ENCODE data around the gene SORCS3.

Gene SORCS3

DNA sequence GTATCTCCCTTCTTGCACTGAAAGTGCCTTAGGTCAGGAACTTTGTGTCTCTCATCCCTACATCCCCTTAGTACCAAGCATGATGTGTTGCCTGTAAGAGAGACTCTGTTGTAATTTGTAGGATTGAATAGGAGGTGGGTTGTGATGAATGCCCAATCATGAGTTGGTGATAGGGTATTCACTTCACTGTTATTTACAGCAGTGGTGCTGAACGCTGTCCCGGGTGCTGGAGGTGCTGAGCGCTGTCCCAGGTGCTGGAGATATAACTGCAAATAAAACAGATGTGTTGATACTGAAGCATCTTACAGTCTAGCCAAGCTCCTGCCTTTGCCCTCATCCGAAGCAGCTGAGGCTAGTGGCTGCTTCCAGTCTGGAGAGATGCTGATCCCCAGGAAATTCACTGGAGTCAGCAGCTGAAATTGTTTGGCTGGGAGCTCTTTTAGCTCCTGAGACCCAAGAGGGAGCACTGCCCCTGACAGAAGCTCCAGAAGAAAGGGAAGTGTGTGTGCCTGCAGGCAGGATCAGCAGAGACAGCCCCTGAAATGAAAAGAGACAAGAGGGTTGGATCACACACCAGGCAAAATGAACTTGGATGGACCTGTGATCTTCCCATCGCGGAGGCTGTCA lies 183.4 kb downstream of the SORCS3 start:
- DNase-seq (ENCODE audit: low read depth, low spot score), result peak; percentile 47
- H3K4me3 ChIP-seq (ENCODE audit: low read depth, low read length), result no peak overlapping the region
- TF ChIP-seq, protein P1, sequence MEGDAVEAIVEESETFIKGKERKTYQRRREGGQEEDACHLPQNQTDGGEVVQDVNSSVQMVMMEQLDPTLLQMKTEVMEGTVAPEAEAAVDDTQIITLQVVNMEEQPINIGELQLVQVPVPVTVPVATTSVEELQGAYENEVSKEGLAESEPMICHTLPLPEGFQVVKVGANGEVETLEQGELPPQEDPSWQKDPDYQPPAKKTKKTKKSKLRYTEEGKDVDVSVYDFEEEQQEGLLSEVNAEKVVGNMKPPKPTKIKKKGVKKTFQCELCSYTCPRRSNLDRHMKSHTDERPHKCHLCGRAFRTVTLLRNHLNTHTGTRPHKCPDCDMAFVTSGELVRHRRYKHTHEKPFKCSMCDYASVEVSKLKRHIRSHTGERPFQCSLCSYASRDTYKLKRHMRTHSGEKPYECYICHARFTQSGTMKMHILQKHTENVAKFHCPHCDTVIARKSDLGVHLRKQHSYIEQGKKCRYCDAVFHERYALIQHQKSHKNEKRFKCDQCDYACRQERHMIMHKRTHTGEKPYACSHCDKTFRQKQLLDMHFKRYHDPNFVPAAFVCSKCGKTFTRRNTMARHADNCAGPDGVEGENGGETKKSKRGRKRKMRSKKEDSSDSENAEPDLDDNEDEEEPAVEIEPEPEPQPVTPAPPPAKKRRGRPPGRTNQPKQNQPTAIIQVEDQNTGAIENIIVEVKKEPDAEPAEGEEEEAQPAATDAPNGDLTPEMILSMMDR (IDR thresholded peaks at IDR 0.05; ENCODE audit: low read depth, low read length), result no peak
- in situ Hi-C loops (cut with HindIII; ENCODE audit: low sequenced_read_pairs), result no loop called here

DNA sequence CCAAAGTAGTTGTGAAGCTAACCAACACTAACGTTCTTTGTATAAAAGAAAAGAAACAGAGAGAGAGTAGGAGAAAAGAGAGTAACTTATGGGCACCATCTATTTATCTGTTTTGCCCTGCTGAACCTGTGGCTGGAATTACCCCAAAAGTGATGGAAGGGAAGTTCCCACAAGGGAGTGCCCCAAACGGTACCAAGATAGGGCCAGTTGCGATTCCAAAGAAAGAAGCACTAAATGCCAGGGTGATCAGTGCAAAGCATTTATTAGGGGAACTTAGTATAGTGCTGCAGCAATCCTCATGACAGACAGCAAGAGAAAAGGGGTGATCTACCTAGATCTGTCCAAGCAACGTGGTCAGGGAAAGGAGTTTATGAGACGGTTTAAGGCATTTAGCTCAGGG lies 190.2 kb downstream of the SORCS3 start:
- DNase-seq (ENCODE audit: low read depth, low spot score), result no peak
- no peak overlapping the region for H3K4me3 ChIP-seq (ENCODE audit: low read depth, low read length)
- TF ChIP-seq, protein P1 (IDR thresholded peaks at IDR 0.05; ENCODE audit: low read depth, low read length), result no peak
- in situ Hi-C loops (cut with HindIII; ENCODE audit: low sequenced_read_pairs), result no loop called here

DNA sequence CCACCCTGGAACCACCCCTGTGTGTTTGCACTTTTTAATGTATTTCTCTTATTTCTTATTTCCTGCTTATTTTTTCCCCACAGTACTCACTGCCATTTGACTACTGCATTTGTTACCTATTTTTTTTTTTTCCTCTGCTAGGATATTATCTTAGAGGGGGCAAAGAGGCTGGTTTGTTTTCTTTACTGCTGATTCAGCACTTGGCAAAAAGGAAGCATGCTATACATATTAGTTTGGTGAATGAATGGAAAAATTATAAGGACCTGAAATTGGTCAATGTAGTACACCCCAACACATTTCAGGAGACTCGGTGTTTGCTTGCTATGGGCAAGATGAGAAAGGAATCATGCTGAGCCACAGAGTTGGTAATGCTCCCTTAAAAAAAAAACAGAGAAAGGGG lies 193.5 kb downstream of the SORCS3 start:
- no peak for DNase-seq (ENCODE audit: low read depth, low spot score)
- H3K4me3 ChIP-seq (ENCODE audit: low read depth, low read length), result no peak overlapping the region
- TF ChIP-seq, protein P1 (IDR thresholded peaks at IDR 0.05; ENCODE audit: low read depth, low read length), result no peak
- in situ Hi-C loops (cut with HindIII; ENCODE audit: low sequenced_read_pairs), result no loop called here

DNA sequence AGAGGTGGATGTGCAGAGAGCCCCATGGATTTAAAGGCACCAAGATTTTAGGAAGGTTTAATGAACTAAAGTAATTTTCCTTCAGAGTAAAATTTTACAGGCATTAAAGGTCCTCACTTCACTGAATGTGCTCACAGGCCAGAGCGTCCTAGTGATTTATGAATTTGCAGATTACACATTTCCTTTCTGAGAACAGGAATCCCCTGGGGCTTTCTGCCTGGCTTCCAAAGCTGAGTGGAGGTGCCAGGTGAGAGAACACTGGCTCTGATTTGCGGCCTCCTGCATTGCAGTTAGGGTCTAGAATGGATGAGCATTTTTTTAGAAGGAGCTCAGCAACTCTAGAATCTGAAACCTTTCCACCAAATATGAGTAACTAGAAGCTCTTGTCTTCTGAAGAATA lies 194.3 kb downstream of the SORCS3 start:
- in situ Hi-C loops (cut with HindIII; ENCODE audit: low sequenced_read_pairs), result no loop called here
- no peak for DNase-seq (ENCODE audit: low read depth, low spot score)
- no peak overlapping the region for H3K4me3 ChIP-seq (ENCODE audit: low read depth, low read length)
- TF ChIP-seq, protein P1 (IDR thresholded peaks at IDR 0.05; ENCODE audit: low read depth, low read length), result no peak

DNA sequence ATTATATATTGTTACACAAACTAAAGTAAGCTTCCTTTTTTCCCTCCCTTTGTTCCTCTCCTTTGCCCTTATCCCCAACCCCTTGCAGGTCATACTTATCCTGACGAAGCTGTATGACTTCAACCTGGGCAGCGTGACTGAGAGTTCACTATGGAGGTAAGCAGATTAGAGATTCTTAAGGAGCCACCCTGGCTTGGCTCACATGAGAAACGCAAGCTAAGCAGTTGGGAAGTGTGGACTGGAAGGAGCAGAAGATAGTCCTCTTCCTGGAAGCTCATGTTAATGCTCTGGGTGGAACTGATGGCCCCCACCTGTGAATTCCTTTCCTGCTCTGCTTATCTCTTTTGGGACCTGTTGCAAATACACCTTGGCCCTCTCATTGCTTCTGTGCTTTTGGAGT lies 201.6 kb downstream of the SORCS3 start:
- TF ChIP-seq, protein P1 (IDR thresholded peaks at IDR 0.05; ENCODE audit: low read depth, low read length), result no peak
- no peak for DNase-seq (ENCODE audit: low read depth, low spot score)
- H3K4me3 ChIP-seq (ENCODE audit: low read depth, low read length), result no peak overlapping the region
- in situ Hi-C loops (cut with HindIII; ENCODE audit: low sequenced_read_pairs), result no loop called here

DNA sequence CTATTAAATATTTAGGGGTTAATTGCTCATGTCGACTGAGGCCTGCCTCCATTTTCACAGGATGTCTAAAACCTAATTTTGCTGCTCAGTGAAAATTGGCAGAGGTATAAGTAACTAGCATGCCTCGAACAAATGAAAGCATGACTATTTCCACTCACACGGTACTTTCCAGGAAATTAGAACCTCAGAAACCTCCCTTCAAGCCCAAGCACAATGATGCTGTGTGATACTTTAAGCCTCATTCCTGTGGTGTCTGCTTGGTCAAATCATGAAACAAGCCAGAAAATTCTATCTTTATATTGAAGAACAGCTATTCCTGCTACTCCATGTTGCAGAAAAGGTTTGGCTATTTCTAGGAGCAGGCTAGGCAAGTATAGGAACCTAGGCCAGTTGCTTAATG lies 203.0 kb downstream of the SORCS3 start:
- no peak for DNase-seq (ENCODE audit: low read depth, low spot score)
- in situ Hi-C loops (cut with HindIII; ENCODE audit: low sequenced_read_pairs), result no loop called here
- H3K4me3 ChIP-seq (ENCODE audit: low read depth, low read length), result no peak overlapping the region
- TF ChIP-seq, protein P1 (IDR thresholded peaks at IDR 0.05; ENCODE audit: low read depth, low read length), result no peak

Data from astrocyte of the spinal cord (primary cell).